ENCODE measurements around the gene PTCD1.

The PTCD1 gene

DNA sequence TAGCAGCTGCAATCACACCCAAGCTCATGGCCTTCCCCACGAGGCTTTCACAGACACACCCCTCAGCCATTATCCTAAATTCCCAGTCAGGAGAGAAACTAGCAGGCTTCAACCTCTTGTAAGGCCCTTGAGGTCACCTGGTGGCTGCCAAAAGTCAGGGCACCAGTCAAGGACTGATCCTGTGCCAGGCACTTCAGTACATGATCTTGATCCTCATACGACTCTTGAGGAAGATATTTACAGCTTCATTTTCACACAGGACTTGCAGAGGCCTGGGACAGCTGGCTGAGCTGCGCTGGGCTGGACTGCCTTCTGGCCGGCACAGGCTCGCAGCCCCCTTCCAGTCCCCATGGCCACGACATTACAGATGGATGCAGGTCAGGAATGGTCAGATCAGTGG lies 39.0 kb downstream of the PTCD1 start:
- no peak for DNase-seq
- in situ Hi-C loops (cut with HindIII; ENCODE audit: low pct_ligation_motif_present, low sequenced_read_pairs): no loop called here
- no peaks in the 10 kb centered on the region for H3K27me3 ChIP-seq (replicated peaks)
- H3K36me3 ChIP-seq (replicated peaks): peaks cover 89% of the 10 kb centered on the region
- no peak overlapping the region for H3K4me3 ChIP-seq (ENCODE audit: low read depth, low read length)
- TF ChIP-seq, protein P1, sequence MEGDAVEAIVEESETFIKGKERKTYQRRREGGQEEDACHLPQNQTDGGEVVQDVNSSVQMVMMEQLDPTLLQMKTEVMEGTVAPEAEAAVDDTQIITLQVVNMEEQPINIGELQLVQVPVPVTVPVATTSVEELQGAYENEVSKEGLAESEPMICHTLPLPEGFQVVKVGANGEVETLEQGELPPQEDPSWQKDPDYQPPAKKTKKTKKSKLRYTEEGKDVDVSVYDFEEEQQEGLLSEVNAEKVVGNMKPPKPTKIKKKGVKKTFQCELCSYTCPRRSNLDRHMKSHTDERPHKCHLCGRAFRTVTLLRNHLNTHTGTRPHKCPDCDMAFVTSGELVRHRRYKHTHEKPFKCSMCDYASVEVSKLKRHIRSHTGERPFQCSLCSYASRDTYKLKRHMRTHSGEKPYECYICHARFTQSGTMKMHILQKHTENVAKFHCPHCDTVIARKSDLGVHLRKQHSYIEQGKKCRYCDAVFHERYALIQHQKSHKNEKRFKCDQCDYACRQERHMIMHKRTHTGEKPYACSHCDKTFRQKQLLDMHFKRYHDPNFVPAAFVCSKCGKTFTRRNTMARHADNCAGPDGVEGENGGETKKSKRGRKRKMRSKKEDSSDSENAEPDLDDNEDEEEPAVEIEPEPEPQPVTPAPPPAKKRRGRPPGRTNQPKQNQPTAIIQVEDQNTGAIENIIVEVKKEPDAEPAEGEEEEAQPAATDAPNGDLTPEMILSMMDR (IDR thresholded peaks at IDR 0.05; ENCODE audit: low read depth, low read length, missing control alignments): no peak
- H3K27ac ChIP-seq: no peak overlapping the region

DNA sequence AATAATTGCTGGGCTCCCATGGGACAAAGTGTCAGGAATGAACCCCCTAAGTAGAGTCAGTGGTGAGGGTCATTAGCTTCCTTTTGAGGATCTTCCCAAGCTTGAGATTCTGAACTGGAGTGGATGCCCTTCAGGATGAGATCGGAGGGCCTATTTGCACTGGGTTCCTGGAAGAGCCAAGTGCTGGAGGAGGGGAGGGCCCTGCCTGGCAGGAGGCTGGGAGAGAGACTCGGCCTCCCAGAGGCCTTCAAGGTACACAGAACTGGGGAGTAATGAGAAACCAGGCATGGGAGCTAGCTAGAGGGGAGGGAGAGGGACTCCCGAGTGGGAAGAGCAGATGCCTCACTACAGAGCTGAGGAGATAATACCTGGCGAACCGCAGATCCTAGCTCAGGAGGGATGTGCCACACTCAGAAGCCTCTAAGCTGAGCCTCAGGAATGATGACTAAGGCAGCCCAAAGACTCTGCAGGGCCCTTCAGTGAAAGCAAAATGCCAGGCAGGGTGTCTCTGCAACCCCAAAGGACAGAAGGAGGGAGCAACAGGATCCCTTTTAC lies 39.6 kb downstream of the PTCD1 start:
- in situ Hi-C loops (cut with HindIII; ENCODE audit: low pct_ligation_motif_present, low sequenced_read_pairs): no loop called here
- H3K27ac ChIP-seq: no peak overlapping the region

DNA sequence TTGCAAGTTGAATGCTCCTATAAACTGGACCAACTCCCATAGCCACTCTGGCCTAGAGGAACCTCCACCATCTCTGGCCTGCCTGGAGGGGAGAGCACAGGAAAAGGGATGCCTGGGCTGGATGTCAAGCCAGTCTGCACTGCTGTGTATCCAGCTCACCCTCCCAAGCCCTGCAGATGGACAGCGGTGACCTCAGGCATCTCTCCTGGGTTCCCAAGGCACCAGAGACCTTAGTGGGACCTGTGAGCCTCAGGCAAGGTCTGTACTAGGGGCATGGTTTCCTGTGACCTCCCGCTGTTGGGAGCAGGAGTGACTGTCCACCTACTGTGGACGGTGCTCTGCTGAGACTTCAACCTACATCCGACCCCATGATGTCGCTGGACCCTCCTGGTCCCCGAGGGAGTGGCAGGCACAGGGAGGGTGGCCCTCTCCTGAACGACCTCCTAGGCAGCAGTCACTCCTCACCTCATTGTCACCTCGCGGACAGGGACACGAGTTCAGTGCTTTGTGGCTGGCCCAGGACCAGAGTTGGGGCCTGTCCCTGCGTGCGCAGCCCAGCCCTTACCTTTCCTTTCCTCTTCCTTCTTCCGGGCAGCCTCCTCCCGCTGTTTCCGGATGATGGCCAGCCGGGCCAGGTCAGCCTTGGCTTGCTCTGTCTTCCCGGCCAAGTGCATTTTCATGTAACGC lies 41.2 kb downstream of the PTCD1 start:
- no peaks in the 10 kb centered on the region for H3K27me3 ChIP-seq (replicated peaks)
- in situ Hi-C loops (cut with HindIII; ENCODE audit: low pct_ligation_motif_present, low sequenced_read_pairs): no loop called here
- no peak overlapping the region for H3K27ac ChIP-seq
- TF ChIP-seq, protein P1 (IDR thresholded peaks at IDR 0.05; ENCODE audit: low read depth, low read length, missing control alignments): no peak
- H3K36me3 ChIP-seq (replicated peaks): peaks cover 87% of the 10 kb centered on the region
- DNase-seq: no peak
- H3K4me3 ChIP-seq (ENCODE audit: low read depth, low read length): no peak overlapping the region

More for the DNA sequence above, 39.6 kb downstream of the PTCD1 start:
- TF ChIP-seq, protein P1 (IDR thresholded peaks at IDR 0.05; ENCODE audit: low read depth, low read length, missing control alignments): no peak
- no peak overlapping the region for H3K4me3 ChIP-seq (ENCODE audit: low read depth, low read length)
- peaks cover 87% of the 10 kb centered on the region for H3K36me3 ChIP-seq (replicated peaks)
- H3K27me3 ChIP-seq (replicated peaks): no peaks in the 10 kb centered on the region
- no peak for DNase-seq

DNA sequence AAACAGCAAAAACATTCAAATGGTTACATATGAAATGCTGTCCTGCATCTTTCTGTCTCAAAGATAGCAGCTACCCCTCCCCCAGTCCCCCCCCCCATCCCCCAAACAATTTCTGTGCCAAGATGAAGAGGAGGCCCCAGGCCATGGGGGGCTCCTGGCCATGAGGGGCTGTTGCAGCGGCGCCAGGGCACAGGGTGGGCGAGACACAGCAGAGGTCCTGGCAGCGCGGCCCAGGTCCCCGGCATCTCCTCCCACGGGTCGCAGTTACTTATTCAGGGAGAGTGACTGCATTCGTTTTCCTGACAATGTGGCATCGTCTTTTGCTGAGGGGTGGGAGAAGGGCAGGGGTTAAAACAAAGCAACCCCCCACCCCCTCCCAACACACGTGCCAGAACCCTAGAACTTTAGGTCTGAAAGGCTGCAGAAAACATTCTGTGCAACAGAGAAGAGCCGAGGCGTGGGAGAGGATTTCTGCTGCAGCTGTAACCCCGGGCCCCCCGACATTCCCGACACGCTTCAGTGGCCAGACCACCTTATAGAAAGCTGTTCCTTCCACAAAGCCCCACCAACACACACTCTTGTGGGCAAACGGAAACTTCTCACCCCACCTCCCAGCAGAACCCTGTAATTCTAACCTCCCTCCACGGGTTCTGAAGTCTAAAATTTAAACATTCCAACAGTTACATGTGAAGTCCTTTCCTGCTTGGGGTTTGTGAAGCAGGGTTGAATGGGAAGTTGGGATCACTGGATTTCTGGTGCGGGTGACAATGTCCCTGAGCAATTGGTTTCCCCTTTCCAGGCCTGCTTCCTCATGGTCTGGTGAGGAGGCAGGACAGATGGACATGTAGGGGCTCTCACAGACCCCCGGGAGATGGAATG lies 41.9 kb downstream of the PTCD1 start:
- TF ChIP-seq, protein P1 (IDR thresholded peaks at IDR 0.05; ENCODE audit: low read depth, low read length, missing control alignments): no peak
- Histone ChIP-seq H3K27me3 (replicated peaks) (no peaks in the 10 kb centered on the region), H3K4me3 (ENCODE audit: low read depth, low read length) (no peak overlapping the region), H3K36me3 (replicated peaks) (peaks cover 90% of the 10 kb centered on the region), H3K27ac (no peak overlapping the region)
- in situ Hi-C loops (cut with HindIII; ENCODE audit: low pct_ligation_motif_present, low sequenced_read_pairs): no loop called here
- DNase-seq: no peak

DNA sequence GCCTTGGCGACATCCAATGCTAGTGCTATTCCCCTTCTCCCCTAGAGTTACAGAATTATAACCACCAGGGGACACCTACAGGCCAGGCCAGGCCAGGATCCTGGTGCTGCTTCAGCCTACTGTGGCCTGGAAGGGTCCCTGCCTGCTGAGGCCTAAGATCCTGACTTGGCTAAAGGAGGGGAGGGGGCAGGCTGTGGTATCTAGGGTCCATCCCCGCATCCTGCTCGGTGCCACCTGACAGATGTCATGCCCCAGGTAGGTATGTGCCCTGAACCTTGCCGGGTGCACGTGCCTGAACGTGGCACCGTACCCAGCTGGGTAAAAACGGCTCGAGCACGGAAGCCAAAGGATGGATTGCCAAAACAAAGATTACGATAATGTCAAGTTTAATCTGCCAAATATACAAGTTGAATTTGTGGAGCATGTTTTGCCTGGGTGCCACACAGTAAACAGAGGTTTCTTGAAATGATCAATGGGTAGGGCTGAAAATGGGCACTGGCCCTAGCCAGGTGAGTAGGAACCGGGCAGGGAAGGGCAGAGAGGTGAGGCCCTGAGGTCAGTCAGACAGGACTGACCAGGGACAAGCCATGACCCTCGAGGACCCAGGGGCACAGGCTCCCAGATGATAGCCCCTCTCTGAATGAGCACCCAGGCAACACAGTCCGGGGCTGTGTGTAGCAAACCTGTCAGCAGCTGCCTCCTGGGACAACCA lies 42.8 kb downstream of the PTCD1 start:
- in situ Hi-C loops (cut with HindIII; ENCODE audit: low pct_ligation_motif_present, low sequenced_read_pairs): no loop called here
- Histone ChIP-seq H3K27ac (no peak overlapping the region), H3K27me3 (replicated peaks) (no peaks in the 10 kb centered on the region), H3K4me3 (ENCODE audit: low read depth, low read length) (no peak overlapping the region), H3K36me3 (replicated peaks) (peaks cover 93% of the 10 kb centered on the region)
- TF ChIP-seq, protein P1 (IDR thresholded peaks at IDR 0.05; ENCODE audit: low read depth, low read length, missing control alignments): peak; percentile 32
- no peak for DNase-seq
